GM21576 (cell line): Measurements from ENCODE around the gene NOX5.
"Not testable (repeated sequence)": the region's sequence is repeated elsewhere in the genome, so short reads cannot be mapped to it uniquely, and the experiment has no call there.

Source experiments
- ATAC-seq: cut with Tn5 transposase; IDR thresholded peaks from one replicate; pipeline ENCODE4 v1.9.1; 2021; ENCODE audit warnings: mild to moderate bottlenecking, moderate library complexity; ENCODE audit not compliant: unreplicated experiment

The NOX5 gene, protein sequence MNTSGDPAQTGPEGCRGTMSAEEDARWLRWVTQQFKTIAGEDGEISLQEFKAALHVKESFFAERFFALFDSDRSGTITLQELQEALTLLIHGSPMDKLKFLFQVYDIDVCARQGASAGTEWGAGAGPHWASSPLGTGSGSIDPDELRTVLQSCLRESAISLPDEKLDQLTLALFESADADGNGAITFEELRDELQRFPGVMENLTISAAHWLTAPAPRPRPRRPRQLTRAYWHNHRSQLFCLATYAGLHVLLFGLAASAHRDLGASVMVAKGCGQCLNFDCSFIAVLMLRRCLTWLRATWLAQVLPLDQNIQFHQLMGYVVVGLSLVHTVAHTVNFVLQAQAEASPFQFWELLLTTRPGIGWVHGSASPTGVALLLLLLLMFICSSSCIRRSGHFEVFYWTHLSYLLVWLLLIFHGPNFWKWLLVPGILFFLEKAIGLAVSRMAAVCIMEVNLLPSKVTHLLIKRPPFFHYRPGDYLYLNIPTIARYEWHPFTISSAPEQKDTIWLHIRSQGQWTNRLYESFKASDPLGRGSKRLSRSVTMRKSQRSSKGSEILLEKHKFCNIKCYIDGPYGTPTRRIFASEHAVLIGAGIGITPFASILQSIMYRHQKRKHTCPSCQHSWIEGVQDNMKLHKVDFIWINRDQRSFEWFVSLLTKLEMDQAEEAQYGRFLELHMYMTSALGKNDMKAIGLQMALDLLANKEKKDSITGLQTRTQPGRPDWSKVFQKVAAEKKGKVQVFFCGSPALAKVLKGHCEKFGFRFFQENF

DNA sequence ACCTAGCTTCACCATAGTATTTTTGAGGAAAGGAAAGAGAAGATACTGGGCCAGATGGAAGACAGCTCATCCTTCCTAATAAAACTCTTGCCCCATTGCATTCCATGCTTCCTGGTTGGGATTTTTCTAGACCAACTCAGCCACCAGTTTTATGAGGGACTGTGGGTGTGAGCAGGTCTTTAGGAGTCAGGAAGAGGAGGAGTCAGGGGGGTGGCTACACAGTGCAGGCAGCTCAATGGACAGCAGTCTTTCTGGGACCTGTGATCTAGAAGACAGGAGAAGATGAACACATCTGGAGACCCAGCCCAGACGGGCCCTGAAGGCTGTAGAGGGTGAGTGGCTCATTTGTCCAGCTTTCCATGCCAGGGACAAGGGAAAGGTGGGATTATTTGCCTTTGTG, at the start of gene NOX5:
Gene NOX5 (plus strand): TSS at position 242 of the 400 bp plus-strand sequence. CDS start 41 bp downstream, at position 283.
- ATAC-seq = no peak

DNA sequence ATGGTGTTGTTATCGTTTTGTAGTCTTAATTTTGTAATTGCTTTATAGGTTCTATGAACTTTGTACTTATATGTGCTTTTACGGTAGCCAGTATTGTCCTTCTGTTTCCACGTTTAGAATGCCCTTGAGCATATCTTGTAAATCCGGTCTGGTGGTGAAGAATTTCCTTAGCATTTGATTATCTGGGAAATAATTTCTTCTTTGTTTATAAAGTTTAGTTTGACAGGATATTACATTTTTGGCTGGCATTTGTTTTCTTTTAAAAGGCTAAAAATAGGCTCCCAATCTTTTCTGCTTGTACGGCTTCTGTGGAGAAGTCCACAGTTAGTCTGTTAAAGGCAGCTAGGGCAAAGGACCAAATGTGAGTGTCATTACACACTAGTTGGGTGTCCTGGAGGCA, 47.5 kb upstream of the NOX5 start:
- no peak for ATAC-seq

DNA sequence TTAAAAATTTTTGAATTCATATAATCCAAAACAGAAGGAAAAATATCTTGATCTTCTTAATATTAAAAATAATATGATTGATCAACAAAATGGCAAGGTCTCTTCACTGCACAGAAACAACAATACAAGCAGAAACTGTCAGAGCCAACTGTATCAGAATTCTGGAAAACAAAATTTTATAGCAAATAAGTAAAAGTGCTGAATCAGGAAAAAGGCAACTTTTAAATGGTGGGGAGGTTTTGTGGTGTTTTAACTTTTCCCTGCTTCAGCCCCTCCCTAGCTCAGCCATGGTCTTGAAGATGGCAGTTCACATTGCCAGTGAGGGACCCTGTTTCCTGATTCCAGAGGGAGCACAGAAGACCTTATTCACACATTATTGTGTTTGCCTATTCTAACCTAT, 46.5 kb upstream of the NOX5 start:
- ATAC-seq = no peak

DNA sequence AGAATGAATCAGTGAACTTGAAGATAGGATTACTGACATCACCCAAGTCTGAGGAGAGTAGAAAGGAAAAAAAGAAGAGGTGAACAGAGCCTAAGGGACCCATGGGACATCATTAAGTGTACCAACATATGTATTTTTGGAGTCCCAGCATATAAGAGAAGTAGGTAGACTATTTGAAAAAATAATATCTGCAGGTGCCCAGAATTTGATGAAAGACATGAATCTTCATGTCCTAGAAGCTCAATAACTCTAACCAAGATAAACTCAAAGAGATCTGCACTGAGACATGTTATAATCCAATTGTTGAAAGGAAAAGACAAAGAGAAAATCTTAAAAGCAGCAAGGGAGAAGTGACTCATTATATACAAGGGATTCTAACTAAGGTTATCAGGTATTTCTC, 45.2 kb upstream of the NOX5 start:
- ATAC-seq = no peak

DNA sequence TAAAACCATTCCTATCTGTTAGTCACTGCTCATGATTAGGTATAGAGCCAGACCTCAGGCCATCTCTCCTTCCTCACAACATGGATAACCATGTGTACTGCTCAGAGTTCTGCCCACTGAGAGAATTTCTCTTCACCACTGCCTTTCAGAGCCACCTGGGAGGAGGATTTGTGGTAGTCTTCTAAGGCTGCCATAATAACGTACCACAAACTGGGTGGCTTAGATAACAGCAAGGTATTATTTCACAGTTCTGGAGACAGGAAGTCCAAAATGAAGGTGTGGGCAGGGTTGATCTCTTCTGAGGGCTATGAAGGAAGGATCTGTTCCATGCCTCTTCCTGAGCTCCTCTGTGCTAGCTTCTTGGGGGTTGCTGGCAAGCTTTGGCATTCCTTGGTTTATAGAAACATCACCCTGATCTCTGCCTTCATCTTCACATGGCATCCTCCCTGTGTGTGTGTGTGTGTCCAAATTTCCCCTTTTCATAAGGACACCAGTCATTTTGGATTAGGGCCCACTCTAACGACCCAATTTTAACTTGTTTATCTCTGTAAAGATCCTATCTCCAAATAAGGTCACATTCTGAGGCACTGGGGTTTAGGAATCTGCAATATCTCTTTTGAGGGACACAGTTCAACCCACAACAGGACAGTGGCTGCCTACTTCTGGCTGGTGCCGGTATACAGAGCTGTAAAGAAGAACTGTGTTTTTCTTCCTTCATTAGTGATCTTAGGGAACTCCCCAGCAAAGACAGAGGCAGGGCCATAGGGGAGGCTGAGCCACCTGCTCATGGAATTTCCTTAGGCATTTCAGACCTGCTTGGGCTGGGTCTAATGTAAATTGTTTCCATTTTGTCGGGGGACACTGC, 42.1 kb upstream of the NOX5 start:
- no peak for ATAC-seq

DNA sequence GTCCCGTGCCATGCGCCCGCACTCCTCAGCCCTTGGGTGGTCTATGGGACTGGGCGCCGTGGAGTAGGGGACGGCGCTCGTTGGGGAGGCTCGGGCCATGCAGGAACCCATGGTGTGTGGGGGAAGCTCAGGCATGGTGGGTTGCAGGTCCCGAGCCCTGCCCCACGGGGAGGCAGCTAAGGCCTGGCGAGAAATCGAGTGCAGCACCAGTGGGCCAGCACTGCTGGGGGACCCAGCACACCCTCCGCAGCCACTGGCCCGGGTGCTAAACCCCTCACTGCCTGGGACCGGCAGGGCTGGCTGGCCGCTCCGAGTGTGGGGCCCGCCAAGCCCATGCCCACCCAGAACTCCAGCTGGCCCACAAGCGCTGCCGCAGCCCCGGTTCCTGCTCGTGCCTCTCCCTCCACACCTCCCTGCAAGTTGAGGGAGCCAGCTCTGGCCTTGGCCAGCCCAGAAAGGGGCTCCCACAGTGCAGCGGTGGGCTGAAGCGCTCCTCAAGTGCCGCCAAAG, 38.8 kb upstream of the NOX5 start:
- ATAC-seq = not testable (repeated sequence)

DNA sequence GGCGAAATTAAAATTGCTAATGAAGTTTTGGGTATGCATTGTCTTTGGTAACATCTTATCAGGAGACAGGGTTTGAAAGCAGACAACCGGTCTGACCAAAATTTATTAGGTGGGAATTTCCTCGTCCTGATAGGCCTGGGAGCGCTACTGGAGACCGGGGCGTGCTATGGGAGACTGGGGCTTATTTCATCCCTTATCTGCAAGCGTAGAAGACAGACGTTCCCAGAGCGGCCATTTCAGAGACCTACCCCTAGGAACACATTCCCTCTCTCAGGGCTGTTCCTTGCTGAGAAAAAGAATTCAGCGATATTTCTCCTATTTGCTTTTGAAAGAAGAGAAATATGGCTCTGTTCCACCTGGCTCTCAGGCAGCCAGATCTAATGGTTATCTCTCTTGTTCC, 37.1 kb upstream of the NOX5 start:
- not testable (repeated sequence) for ATAC-seq

DNA sequence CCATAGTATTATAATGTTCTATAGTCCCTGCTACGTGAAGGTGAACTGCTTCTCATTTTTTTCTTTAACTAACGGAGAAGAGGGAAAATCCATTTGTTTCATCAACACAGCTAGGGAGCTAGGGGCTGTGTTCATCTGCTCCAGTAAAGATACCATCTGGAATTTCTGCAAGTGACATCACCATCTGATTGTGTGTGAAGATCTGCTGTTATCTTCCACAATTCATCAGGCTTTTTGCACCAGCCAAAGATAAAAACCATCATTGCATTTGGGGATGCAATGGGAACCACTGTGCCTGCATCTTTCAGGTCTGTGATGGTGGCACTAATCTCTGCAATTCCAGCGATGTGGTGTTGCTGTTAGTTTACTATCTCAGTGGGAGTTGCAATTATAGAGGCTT, 35.5 kb upstream of the NOX5 start:
- ATAC-seq = no peak

DNA sequence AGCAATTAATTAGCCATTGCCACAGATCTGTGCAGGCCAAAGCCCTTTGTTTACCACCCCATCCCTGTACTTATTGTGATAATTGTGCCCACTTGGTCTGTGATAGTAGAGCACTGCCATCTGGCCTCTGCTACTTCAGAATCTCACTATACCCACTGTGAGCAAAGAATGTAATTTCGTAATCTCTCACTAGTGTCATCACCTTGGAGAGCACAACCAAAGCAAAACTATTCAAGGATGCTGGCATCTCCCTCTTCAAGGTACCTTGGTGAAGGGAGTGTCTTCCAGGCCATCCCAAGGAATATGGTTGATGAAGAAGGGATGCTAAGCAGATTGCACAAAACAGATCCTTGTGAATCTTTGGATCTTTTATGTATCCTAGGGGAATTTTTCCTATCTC, 34.7 kb upstream of the NOX5 start:
- no peak for ATAC-seq

DNA sequence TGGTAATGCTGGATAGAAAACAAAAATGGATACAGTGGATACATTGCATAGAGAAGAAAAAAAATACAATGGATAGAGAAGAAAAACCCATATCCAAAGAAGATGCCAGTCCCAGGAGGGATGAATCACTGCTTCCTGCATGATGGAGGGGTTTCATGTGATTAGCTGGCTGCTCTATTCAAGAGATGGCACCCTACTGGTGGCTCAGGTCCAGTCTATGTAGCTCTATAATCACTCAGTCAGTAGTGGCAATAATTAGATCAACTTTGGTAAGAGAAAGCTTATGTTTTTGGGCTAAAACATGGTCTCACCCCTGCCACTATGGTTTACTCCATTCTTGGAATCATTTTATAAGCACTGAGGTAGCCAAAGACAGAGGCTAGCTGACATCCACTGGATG, 33.7 kb upstream of the NOX5 start:
- ATAC-seq = no peak

DNA sequence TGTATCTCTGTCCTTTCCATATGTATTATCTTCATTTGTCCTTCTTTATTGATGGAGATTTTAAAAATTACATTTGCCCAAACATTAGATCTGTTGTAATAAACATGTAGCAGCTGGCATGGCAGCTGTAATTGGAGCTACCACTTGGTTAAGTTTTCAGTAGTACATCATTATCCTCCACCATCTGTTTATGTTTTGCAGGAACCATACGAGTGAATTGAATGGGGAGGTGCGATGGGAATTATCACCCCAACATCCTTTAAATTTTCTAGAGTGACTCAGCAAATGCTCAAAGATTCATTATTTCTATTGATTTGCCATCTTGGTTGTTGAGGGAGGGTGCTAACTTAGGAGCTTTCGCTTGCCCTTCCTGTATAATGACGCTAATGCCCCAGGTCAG, 32.6 kb upstream of the NOX5 start:
- ATAC-seq = no peak

DNA sequence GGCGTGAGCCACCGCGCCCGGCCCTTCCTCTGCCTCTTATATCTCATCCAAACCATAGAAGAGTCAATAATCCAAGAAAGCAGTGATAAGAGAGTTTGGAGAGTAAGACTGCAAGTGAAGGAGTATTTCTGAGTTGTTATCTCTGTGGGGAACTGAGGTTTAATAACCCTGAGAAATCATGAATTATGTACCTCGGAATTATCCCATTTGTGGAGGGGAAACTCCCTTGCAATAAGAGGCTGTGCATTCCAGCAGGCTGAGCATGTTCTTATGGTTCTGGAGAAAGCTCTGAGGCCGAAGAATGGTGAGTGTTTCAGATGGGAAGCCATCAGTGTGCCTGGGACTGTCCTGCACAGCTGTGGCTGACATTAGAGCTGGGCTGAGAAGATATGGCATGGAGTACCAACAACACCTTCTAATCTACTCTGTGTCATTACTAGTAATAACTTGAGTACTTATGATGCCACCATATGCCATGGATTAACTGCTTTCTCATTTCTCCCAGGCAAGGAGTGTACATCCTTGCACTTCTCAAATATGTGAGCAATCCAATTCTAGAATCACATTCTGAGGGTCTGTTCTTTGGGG, 31.4 kb upstream of the NOX5 start:
- no peak for ATAC-seq

DNA sequence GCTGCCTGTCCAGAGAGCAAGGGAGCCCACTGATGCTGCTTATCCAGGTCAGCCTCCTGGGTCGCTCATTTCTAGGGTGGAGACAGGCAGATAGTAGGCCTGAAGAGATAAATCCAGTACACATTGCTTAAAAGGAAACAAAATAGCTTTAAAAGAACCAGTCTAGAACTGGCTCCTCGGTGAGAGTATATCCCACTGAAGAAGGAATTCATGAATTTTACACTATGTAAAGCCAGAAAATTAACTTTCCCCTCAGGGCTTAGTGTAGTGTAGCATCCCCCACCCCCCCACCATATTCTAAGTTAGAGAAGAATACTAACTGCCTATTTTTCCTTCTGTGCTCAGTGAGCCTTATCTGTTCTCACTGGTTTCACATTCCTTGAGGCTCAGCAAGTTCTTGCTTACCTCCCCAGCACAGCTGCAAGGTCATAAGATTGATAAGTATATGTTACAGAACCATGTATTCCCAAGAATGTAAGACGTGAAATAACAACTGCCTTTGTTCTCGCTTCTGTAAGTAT, 30.5 kb upstream of the NOX5 start:
- ATAC-seq = no peak

DNA sequence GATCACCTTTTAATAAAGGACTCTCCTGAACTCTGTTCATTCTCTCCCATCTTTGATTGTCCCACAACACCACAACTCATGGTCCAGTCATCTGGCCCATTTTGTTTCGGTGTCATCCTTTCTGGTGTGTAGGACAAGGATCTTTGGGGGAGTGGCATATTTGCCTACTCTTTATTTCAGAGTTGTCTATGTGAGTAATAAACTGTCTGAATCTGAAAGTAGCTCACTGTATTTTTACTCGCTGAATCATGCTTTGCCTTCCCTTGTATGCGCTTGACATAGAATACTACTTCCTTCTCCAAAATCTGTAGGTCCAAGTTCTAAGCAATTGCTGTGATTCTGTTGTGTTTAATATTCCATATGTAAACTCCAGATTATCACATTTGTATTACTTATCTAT, 29.9 kb upstream of the NOX5 start:
- ATAC-seq = no peak

DNA sequence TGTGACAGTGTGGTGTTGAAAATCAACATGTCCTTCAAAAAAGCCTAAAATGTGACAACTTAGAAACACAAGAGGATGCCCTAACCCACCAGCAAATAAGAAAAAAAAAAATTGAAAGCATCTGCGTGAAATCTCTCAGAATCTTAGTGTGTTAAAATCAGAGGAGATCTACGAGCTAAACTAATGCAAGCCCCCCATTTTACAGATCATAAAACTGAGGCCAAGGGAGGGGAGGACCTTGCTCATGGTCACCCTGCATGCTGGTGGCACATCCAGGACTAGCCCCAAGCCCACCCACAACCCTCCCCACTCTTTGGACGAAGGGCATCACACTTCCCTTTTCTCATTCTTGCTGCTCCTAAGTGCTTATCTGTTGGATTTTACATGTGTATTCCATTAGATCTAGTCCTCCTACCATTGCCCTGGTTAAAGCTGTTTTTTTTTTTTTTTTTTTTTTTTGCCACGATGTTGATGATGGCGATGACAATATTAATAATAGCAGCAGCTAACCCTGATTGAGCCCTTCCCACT, 29.1 kb upstream of the NOX5 start:
- no peak for ATAC-seq

DNA sequence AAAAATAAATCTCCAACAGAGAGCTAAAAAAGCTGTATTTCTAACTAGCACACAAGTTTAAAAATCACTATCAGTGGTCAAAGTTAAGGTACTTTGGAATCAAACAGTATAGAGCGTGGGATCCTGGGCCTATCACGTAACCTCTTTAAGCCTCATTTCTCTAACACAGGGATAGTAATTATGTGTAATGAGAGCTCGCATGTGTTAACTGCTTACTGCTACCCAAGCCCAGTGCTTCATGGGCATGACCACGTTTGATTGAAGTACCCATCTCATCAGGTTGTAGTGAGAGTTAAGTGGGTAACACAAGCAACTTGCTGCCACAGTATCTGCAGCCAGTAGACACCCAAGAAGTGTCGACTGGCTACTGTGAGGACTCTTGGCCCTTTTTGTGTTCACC, 28.2 kb upstream of the NOX5 start:
- ATAC-seq = no peak

DNA sequence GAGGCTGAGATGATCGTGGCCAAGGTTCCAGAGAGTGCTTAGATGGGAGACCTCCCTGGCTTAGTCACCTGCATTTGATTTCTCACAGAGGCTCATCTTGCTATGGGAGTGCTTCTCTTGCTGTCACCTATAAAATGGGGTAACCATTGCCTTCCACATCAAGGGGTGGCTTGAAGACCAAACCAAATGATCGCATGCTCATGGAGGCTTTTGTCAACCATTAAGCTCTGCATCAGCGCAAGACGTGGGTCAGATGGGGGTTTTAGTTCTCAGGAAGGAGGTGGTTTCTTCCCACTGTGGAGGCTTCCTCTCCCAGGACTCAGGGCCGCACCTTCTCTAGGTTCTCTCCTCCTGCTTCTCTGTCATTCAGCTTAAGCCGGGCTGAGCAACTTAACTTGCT, 27.4 kb upstream of the NOX5 start:
- ATAC-seq = no peak

DNA sequence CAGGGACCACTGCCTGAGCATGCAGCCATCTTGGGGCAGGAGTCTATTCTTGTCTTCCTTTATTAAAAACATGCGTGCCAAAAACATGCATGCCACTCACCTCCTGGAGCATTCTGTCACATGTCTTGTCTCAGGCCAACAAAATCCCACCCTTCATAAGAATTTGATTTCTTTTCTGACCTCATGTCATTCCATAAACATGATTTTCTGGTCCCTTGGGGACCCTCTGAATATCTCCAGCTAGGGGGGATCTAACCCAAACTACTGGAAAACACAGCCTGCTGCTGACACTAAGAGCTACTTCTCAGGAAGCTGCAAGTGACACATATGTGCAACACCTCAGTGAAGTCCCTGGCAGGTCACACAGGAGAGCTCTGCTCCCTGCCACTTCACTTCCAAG, 26.8 kb upstream of the NOX5 start:
- ATAC-seq = no peak

DNA sequence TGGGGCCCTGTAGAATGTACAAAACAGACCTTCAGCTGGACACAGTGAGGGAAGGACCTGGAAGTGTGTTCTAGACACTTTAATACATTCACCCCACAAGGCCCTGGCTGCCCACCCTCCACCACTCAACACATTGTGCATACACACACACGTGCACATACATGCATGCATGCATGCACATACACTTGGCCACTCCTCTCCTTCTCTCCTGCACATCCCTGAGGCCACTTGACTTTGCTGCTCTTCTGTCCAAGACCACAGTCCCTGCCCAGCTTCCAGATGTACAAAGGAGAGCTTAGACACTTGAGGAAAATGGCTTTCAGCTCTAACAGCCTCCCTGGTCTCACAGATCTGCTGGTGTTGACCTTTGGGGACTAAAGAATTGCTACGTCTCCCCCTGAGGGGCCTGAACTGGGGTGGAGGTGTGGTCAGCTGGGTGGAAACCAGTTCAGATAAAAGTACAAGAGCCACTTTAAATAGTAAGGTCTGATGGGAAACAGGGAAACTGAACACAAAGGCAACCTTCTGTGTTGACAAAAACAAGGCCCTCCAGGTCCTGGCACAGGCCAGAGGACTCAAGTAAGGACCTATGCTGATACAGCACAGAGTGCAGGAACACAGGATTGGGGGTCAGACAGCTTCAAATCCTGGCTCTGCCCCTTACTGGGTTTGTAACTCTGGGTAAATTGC, 24.8 kb upstream of the NOX5 start:
- ATAC-seq = no peak
